B cell (primary cell): ENCODE results near the gene FOLR1.

ENCODE experiments used
- CTCF ChIP-seq: fragments of 200-600 bp; IDR thresholded peaks from one replicate; pipeline ENCODE4 v1.8.0; 2022; ENCODE audit warnings: antibody characterized with exemption, mild to moderate bottlenecking
- EZH2 ChIP-seq: IDR thresholded peaks from 2 replicates; pipeline ENCODE4 v1.6.1; 2012; ENCODE audit warnings: borderline replicate concordance, low read depth, mild to moderate bottlenecking, moderate library complexity, low read length; ENCODE audit not compliant: insufficient read depth, poor library complexity, severe bottlenecking

GRCh38 chr11:72188267-72188666 lies 3.7 kb upstream of the FOLR1 start:
- TF ChIP-seq EZH2 (no peak), CTCF (no peak)
